GM18511 (cell line): ENCODE measurements around the gene SPATA13.
"Not testable (repeated sequence)": the region's sequence is repeated elsewhere in the genome, so short reads cannot be mapped to it uniquely, and the experiment has no call there.

Experiments
- ATAC-seq: cut with Tn5 transposase; IDR thresholded peaks from one replicate; pipeline ENCODE4 v1.9.1; 2021; ENCODE audit warnings: mild to moderate bottlenecking, moderate library complexity; ENCODE audit not compliant: unreplicated experiment

Gene SPATA13

DNA sequence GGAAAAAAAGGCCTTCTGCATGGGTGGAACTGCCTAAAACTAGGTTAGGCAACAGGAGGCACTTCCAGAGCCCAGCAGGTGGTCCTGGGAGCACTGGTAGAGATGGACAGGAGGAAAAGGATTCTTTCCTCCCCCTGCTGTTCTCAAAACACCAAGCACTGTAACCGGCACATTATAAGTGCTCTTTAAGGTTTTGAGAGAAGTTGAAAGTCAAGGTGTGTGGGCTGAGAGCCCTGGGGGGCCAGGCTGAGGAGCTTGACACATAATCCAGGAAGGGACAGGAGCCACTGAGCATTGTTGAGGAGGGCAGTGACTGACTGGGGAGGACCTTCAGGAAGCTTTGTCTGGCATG is 32.3 kb downstream of the SPATA13 start:
- no peak for ATAC-seq

DNA sequence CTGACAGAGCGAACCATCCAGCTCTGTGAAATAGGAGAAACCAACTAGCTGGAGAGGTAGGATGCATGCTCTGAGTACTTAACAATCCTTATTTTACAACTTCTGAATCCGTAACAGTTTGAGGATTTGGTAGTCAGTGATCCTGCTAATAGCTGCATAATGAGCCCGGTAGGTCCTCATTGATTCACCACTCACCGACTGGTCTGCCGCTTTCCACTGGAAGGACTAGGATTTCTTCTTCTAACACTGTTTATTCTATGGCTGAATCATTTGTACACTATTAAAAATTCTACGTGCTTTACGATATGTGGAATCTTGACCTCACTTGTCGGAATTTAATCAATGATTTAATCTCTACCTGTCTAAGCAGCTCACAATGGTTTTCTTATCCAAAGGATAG is 33.9 kb downstream of the SPATA13 start:
- no peak for ATAC-seq

DNA sequence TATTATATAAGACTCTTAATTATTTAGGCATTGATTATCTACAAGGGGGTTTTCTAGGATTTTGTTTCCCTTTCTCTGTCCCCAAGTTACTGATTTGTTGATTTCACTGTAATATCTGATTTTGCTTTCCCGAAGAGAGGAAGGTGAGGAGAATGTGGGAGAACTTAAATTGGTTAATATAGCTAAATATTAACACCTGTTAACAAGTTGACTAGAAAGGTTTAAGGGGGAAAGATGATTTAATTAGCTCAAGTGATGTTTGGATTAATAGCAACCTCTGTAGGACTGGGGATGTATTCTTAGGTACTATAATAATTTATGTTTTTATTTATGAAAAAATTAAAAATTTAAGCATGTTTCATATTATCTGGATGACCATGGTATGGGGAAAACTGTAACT is 35.1 kb downstream of the SPATA13 start:
- no peak for ATAC-seq

DNA sequence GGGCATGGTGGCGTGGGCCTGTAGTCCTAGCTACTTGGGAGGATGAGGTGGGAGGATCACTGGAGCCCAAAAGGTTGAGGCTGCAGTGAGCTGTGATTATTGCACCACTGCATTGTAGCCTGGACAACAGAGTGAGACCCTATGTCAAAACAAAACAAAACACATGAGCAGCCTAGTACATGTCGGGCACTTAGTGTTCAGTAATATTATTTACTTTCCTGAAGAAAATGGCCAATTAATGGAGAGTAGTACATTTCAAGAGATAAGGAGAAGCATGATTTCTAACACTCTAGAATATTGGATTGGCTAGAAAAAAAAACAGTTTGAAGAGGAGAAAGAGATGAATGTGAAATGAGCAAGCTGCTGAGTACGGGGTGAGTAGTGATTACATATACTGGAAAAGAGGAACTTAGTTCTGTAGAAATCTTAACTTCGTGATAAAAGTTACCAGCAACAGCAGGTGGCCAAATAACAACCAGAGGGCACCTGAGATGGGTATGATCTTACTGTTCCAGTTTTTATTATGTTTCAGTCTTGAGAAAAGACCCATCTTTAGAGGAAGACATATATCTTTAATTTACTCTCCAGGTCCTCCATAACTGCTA is 36.2 kb downstream of the SPATA13 start:
- peak; percentile 49 for ATAC-seq

DNA sequence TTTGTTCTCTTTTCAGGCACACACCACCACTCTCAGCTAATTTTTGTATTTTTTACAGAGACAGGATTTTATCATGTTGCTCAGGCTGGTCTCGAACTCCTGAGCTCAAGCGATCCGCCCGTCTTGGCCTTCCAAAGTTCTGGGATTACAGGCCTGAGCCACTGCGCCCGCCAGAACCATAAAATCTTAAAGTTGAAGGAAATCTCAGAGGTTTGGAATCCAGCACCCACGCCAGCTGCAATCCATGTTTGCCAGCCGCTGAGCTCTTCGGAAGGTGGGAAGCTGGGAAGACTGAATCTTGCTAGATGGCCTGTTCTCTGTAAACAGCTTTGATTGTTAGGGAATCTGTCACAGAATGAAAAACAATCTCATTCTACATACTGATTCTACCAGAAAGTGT is 38.5 kb downstream of the SPATA13 start:
- ATAC-seq = no peak

DNA sequence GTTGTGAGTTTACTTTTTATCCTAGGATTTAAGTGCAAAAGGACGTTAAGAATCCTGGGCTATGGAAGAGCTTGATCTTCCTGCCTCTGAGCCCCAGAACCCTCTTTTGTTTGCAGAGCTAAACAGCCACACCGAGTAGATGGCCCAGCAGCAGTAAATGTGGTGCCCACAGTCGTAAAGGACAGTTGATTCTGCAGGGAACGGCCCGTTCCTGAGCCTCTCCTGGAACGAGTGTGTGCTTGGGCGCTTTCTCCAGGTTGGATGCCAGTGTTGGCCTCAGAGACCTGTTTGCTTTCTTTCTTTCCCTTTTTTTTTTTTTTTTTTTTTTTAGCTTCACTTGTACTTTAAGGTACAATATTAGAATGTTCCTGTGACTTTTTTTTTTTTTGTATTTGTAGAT is 41.7 kb downstream of the SPATA13 start:
- no peak for ATAC-seq

DNA sequence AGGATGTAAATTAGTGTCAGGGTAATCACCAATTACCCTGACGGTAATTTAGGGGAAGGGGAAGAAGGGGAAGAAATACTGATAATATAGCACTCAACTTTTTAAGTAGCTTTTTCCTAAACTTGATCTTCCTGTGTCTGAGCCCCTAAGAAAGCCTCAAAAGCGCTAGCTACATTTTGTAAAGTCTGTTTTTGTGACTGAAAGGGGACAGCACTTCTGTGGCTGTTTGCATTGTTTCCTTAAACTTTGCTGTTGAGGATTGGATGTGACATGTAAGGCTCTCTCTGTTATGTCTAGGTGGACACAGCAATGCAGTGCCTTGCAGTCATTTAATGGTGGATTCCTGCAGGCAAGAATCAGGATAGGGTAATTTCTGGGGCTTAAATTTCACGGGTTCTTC is 42.8 kb downstream of the SPATA13 start:
- ATAC-seq = no peak

DNA sequence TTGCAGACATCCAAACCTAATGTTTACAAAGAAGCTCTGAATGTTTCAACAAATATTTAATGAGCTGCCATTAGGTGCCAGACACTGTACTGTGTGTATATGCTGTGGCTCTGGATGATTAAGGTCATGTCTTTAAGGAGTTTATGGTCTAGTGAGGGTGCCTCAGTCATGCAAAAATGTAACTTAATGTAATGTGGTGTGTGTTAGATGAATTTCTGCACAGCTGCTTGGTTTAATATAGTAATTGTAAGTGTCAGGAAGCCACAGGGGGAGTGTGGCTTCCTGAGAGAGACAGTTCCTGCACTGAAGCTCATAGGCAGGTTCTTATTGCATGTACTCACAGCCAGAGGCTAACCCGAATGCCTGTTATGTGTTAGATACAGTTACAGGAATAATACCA is 43.3 kb downstream of the SPATA13 start:
- ATAC-seq = peak; percentile 82

DNA sequence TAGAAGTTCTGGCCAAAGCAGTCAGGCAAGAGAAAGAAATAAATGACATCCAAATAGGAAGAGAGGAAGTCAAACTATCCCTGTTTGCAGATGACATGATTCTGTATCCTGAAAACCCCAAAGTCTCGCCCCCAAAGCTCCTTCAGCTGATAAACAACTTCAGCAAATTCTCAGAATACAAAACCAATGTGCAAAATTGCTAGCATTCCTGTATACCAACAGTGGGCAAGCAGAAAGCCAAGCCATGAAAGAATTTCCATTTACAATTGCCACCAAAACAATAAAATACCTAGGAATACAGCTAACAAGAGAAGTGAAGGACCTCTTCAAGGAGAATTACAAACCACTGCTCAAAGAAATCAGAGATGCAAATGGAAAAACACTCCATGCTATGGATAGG is 44.6 kb downstream of the SPATA13 start:
- not testable (repeated sequence) for ATAC-seq

DNA sequence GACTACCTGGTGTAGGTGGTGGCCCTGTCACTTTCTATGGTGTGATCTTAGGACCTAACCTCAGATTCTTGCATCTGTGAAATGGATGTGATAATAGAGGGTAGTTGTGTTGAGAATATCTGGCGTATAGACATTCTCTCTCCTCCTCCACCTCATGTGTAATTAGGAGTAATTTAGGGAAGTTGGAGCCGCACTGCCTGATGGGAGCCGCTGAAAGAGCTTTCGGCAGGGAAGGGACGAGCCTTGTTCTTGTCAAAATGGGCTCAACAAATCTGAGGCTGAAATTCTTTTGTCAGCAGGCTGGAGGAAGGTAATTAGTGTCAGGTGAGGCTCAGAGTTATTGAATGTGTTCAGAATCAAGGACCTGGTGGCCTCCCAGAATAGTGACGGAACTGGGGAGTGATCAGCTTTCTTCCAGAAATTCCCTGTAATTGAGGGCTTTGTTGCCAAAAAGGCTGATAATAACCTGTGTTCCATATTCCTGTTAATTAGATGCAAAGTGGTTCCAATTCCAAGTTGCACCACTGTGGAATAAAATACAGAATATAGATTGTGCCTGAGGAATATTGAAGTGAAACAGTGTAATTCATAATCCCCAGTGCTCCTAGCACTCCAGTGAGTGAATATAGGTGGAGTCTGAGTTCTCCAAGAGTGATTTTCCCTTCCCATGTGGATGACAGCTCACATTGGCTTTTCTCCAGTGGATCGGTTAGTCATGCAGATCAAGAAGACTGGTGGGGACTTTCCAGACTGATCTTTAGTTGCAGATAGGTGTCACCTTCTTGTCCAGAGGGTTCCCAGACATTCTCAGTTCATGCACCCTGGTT is 47.5 kb downstream of the SPATA13 start:
- ATAC-seq = no peak

DNA sequence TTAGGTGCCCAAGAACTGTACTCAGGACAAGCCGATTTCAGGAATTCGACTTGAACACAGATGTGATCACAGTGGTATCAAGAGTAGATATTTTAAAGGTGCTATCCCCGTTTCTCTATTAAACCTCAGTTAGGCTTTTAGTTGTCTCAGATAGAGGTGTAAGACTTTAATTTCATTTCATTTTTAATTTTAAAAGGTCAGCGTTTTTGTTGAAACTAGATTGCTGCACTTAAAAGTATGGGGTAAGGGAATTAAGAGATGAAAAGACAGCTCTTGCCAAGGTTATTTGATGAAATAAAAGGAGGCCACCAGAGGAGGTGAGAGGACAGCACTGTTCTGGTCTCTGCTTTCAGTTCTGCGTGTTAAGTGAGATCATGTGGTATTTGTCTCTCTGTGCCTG is 48.6 kb downstream of the SPATA13 start:
- no peak for ATAC-seq

DNA sequence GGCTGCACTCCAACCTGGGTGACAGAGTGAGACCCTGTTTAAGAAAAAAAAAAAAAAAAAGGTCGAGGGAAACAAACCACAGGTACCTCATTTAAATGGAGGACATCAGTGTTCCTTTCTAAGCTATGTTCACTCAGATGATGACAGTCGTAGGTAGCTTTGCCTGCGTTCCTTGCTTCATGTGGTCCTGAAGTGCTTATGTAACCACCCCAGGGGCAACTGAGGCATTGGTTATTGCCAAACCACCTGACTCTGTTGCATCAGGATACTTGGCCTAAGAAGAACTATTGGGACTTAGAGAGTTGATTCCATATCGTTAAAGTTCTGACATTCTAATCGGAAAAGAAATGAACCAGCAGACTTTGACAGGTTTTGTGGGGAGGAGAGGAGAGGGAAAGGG is 51.7 kb downstream of the SPATA13 start:
- ATAC-seq = no peak

DNA sequence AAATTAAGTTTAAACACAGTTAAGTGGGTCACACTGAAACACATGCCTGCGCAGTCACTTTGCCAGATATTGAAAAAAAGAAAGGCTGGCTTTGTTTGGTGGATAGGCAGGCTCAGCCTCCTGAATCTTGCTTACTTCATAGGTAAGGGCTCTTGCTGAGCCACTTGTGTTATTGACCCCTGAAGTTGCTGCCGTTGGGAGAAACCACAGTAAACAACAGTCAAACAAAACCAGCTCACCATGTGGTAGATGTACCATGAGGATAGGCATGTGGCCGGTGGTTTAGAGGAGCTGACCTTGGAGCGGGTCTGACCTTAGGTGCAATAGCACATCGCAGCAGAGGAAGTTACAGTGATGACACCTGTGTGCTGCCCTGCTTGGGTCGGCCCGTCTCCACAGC is 52.2 kb downstream of the SPATA13 start:
- no peak for ATAC-seq

DNA sequence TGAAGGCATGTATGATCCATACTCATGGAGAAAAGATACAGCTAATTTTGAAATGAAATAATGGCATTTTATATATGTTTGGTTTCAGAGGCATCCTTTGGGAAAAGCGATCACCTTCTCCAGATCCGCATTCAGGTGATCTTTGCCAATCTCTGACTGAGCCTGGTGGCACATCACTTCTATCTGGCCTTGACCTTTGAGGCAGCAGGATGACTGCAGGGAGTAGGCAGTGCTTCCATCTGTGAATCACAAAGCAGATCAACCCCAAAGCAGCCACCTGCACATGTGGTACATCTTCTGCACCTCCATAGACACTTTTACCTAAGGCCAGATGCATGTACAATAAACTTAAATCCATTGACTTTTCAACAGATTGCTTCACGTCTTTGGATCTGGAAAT is 53.4 kb downstream of the SPATA13 start:
- ATAC-seq = no peak

DNA sequence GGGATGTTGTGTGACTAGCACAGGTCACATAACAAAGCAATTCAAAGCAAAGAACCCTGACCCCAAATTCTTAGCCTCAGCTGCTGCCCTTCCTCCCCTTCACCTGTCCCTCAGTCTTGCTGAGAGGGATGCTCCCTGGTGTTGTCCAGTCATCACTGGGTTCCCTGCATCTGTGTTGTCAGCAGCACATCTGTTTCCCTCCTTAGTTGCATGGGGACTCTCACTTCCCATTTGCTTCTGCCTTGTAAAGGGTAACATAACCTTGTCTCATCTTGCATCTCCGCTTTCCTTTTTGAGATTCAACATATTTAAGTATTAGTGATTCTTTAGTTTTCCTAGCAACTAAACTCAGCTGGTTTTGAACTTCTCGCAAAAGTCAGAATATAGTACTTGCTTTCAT is 54.0 kb downstream of the SPATA13 start:
- peak; percentile 56 for ATAC-seq

DNA sequence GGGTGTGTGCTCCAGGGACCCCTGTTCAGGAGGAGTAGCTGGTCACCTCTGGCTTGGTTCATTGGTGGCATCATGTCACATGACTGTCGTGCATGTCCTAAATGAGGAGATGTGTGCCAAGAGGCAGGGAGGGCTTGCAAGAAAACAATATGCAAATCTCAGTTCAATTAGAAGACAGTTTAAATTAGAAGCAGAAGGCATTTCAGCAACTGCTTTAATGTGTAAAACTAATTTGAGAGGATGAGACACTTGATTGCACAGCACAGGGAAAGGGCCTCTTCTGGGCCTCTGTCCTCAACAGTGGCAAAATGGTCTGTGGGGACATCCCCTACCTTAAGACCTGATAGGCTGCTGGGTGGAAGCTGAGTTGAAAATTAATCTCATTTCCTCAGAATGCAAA is 54.6 kb downstream of the SPATA13 start:
- peak; percentile 76 for ATAC-seq

DNA sequence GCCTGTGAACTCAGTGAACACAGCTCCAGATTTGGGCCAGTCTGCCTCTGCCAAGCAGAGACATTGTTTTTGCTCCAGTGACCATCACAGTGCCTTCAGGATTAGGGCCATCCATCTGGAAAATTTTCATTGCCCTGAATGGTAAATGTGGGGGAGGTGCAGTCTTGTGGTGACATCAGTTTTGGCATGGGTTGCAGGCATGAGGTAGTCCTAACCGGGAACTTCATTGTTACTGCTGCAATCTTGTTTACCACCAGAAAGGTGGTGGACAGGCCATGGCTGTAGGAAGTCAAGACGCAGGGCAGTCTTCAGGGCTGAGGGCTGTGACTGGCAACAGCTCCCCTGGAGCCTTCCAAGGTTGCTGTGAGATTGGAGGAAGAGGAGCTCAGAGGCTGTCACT is 55.2 kb downstream of the SPATA13 start:
- no peak for ATAC-seq

DNA sequence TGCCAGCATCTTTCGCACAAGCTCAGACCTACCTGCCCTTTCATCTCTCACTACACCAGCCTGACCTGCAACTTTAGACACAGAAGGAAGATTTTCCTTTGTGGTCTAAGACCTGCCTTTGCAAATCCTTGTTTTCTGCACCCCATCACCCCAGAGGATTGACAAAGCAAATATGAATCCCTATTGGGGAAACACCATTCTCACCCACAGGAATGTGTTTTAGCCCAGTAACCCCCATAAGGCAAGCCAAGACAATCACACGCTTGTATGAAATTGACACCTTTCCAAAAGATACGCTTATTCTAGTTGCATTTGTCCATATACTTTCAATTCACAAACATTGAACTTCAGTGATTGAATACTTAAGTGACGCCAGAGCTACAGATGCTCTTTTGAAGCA is 55.7 kb downstream of the SPATA13 start:
- ATAC-seq = no peak

DNA sequence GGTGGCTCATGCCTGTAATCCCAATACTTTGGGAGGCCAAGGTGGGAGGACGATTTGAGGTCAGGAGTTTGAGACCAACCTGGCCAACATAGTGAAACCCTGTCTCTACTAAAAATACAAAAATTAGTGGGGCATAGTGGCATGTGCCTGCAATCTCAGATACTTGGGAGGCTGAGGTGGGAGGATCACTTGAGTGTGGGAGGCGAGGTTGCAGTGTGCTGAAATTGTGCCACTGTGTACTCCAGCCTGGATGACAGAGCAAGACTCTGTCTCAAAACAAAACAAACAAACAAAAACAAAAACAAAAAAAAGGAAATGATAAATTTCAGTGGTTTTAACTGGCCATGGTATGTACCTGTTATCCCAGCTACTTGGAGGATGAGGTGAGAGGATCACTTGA is 56.3 kb downstream of the SPATA13 start:
- not testable (repeated sequence) for ATAC-seq

DNA sequence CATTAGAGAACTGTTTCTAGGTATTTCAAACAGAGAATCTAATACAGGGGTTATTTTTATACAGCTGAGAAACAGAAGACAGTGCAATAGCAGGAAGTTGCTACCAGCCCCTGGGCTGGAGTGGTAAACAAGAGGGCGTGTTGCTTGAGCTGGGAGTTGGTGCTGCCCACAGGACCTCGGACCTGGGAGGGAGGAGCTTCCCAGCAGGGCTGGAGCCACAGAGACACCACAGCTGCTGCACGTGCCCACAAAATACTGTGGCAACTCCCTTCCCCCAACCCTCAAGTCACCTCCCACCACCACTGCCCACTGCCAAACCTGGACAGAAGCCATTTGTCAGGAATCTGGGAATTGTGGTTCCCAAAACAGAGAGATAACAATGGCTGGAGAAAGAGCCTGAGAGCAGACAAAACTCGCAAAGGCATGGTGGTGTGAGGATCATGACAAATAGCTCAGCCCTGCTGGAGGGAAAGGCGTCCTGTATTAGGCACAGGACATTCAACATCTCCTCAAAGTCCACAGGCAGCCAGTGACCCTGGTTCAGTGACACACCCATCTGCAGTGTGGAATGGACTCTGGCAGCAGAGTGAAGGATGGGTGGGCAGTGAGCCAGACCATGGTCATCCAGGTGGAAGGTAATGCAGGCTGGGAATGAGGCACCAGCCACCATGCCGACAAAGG is 57.2 kb downstream of the SPATA13 start:
- ATAC-seq = peak; percentile 43

DNA sequence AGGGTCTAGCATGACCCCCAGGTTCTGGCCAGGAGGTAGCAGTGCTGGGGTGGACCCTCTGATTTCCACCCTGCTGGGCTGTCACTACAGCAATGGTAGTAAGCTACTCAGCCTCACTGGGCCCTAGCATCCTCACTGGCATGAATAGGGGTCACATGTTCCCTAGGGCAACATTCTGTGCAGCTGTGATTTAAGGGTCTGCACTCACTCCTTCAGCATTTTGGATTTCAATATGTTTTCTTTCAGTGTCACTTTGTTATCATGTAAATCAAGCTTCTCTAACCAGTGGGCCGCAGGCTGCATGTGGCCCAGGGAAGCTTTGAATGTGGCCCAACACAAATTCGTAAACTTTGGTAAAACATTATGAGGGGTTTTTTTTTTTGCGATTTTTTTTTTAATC is 57.8 kb downstream of the SPATA13 start:
- ATAC-seq = no peak

DNA sequence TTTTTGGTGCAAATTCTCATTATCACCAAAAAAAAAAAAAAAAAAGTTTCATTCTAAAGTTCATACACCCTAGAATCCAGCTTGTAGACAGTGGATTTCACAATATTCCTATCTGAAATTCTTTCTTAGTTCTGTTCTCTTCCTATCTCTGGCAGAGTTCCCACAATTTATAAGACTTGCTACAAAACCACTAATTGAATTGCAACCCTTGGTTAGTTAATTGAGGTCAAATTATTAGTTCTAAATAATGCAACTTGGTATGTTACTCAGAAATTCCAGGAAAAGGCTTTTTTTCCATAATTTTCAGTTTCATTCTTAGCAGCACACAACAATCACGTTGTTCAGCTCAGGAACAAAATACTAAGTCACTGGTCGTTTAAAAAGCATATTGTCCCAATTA is 58.5 kb downstream of the SPATA13 start:
- ATAC-seq = no peak
